SKM-1 (cell line): ENCODE results near the gene FZR1.
"Not testable (repeated sequence)": the region's sequence is repeated elsewhere in the genome, so short reads cannot be mapped to it uniquely, and the experiment has no call there.

ENCODE experiments used
- DNase-seq: peaks from one replicate; lab custom pipeline; 2025; ENCODE audit not compliant: unreplicated experiment; lab: John Stamatoyannopoulos, UW

Gene FZR1

DNA sequence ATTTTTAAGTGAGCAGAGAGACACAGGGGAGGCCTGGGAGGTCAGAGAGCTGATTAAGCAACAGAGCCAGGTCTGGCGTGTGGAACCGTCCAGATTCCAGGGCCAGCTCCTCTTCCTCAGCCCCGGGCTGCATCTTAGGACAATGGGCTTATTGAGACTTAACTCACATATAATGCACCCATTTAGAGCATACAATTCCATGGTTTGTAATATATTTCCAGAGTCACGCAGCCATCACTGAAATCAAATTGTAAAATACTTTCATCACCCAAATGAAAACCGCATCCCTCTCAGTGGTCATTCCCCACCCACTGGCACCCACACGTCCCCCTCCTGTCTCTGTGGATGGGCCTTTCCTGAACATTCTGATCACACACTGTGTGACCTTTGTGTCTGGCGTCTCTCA lies 64.5 kb downstream of the FZR1 start:
- DNase-seq = no peak

DNA sequence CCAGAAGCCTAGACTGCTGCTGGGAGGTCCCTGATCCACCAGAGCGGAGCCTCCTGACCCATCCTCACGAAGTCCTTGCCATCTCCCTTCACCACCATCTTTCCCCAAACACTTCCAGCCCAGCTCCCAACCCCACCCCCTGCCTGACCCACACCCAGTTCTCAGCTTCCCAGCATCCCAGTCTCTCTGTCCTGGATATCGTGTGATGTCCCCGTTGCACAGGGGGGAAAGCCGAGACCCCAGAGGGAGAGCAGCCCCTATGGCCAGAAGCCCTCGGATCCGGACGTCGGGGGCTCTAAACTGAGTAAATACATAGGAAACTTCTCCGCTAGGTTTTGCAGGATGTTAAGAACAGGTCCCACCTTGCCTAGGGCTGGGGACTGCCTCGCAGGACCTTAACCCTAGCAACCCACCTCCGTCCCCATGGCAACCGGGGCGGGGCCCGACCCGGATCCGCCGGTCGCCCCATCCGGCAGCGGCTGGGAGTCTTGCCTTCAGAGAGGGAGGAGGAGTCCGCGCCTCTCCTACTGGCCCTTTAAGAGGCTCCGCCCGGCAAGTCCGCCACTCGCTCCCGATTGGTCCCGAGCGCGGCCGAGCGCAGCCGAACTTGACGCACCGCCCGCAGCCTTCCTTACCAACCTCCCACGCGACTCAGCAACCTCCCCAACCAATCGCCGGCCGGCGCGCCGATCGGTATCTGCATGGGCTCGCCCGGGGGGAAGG lies 66.2 kb downstream of the FZR1 start:
- peak; percentile 99 for DNase-seq

DNA sequence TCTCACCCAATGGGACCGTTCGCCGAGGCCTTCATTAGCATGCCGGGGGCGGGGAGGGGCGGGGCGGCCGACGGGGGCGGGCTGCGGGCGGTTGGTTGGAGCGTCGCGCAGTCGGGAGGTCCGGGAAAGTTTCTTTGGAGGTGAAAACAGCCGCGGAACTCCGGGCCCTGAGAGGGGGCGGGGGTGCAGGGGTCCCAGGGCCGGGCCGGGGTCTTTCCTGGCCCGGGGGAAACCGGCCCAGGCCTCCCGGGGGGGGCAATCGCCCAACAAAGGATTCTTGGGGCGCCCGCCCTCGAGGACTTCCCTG lies 66.7 kb downstream of the FZR1 start, which contains the start of gene HMG20B:
TSS of gene HMG20B (plus strand) at position 90 of the 307 bp plus-strand sequence. CDS start 366 bp downstream, outside the sequence.
- DNase-seq = no peak

DNA sequence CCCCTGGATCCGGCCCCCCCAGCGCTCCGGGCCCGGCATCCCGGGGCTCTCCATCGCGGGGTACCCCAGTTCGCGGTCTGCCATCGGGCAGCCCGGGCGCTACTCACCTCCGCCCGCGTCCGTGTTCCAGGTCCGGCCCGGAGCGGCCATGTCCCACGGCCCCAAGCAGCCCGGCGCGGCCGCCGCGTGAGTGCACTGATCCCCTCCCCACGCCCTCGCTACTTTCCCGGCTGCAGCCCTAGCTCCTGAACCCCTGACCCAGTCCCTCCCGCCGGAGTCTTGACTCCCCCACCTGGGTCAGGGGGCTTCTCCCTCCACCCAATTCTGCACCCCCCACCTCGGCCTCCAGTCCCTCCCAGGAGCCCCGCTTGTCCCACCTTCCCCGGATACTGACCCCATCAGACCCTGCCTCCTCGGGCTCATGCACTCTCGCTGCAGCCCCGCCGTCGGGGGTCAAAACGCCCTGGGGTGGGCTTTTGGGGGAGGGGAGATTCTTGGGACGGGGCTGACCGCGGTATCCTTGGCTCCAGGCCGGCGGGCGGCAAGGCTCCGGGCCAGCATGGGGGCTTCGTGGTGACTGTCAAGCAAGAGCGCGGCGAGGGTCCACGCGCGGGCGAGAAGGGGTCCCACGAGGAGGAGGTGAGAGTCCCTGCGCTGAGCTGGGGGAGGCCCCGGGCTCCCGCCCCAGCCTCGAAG lies 67.2 kb downstream of the FZR1 start:
- DNase-seq = no peak

DNA sequence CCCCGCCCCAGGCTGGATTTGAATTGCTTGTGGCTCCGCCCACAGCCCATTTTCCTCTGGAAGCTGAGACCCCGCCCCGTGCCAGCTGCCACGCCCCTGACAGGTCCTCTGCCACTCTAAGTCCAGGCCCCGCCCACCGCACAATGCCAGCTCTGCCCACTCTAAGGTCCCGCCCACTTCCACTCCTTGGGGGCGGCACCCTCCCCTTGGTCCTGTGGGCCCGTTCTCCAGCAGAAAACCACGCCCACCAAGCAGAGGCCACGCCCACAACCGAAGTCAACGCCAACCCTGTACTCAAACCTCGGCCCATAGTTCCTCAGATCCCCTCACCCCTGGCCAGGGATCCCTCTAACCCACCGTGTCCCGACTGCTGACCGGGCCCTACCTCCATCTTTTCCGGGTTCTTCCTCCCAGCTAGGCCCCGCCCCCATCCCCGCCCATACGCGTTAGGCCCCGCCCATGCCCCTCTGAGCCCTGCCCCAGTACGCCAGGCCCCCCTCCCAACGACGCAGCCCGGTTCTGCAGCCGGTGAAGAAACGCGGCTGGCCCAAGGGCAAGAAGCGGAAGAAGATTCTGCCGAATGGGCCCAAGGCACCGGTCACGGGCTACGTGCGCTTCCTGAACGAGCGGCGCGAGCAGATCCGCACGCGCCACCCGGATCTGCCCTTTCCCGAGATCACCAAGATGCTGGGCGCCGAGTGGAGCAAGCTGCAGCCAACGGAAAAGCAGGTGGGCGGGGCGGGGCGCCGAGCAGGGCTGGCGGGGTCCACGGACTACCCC lies 67.9 kb downstream of the FZR1 start:
- DNase-seq = peak; percentile 96

DNA sequence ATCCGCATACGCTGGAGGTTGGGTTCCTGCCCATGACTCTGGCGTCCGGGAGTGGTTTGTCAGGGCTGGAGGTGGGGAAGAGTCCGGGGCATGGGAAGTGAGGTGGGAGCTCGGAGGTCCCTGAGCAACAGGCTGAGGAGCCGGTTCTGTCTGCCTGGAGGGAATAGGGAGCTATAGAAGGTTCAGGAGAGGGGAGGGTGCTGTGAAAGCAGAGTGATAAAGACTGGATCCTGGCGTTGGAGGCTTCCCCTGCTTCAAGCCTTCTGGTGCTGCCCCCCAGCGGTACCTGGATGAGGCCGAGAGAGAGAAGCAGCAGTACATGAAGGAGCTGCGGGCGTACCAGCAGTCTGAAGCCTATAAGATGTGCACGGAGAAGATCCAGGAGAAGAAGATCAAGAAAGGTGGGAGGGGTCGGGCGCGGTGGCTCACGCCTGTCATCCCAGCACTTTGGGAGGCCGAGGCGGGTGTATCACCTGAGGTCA lies 69.2 kb downstream of the FZR1 start:
- DNase-seq = peak; percentile 31

DNA sequence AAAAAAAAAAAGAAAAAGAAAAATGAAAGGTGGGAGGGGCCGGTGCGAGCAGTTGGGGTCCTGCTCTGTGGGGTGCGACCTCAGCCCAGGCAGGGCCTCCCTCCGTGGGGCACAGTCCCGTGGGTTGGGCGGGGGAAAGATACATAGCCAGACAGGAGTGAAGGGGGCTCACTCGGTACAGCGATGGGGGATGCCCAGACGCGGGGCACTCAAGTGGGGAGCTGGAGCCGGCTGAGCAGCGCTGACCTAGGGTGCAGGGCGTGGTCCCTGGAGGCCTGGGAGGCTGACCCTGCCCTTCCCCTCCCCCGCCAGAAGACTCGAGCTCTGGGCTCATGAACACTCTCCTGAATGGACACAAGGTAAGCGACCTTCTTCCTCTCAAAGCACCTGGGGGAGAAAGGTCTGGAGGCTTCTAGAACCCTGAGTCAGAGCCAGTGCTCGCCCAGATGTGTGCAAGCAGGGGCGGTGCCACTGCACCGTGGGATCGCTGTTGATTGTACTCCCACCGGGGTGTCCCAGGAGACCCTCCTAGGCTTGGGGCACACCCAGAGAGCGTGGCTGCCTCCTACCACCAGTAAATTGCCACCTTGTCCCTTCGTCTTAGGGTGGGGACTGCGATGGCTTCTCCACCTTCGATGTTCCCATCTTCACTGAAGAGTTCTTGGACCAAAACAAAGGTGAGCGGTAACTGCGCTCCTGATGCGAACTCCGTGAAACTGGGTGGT lies 70.0 kb downstream of the FZR1 start:
- DNase-seq = no peak

DNA sequence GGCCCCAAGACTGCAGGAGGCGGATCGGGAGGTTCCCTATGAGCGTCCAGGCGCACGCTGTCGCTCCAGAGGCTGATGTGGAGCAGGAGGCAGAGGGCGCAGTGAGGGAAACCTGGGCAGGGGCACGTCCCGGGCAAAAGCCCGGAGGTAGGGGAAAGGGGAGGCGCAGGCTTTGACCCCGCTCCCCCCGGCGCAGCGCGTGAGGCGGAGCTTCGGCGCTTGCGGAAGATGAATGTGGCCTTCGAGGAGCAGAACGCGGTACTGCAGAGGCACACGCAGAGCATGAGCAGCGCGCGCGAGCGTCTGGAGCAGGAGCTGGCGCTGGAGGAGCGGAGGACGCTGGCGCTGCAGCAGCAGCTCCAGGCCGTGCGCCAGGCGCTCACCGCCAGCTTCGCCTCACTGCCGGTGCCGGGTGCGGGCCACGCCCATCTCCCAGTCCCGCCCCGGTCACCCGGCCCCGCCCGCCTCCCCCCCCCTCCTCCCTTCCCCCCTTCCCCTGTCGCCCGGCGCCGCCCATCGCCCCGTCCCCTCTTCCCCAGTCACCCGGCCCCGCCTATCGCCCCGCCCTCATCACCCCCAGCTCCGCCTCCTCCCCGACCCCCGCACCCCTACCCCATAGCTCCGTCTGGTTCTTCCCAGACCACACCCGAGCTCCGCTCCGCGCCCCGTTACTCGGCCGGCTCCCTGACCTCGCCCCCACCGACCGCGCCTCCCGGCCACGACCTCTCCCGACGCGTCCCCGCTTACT lies 70.8 kb downstream of the FZR1 start:
- no peak for DNase-seq

DNA sequence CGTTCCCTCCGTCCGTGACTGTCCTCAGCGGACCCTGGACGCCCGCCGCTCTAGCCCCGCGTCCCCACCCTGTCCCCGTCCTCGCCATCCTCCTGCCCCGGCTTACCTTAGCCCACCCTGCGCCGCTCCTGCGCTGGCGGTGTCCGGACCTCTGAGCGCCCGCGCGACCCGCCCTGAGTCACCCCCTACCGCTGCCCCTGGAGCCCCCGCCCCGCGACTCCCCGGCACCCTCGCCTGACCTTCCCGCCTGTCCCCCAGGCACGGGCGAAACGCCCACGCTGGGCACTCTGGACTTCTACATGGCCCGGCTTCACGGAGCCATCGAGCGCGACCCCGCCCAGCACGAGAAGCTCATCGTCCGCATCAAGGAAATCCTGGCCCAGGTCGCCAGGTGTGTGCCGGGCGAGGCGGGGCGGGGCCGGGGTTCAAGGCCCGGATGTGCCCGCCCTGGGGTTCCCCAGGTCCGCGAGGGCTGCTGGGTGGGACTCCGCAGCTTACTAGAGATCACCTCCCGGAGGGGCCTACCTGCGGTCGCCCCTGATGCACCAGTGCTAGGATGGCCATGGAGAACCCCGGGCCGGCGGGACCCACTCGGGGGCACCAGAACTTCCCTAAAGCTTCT lies 71.7 kb downstream of the FZR1 start:
- DNase-seq = no peak

DNA sequence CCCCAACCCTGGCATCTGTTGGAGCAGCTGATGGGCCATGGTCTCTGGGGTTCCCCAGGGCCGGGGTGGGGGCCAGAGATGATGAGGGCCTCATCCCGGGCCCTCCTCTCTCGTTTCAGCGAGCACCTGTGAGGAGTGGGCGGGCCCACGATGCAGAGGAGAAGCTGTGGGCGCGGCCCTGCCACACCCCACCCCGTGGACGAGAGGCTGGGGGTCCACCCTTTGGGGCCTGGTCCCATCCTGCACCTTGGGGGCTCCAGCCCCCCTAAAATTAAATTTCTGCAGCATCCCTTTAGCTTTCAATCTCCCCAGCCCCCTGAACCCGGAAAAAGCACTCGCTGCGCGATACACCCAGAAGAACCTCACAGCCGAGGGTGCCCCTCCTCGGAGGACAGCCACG lies 72.3 kb downstream of the FZR1 start:
- no peak for DNase-seq

DNA sequence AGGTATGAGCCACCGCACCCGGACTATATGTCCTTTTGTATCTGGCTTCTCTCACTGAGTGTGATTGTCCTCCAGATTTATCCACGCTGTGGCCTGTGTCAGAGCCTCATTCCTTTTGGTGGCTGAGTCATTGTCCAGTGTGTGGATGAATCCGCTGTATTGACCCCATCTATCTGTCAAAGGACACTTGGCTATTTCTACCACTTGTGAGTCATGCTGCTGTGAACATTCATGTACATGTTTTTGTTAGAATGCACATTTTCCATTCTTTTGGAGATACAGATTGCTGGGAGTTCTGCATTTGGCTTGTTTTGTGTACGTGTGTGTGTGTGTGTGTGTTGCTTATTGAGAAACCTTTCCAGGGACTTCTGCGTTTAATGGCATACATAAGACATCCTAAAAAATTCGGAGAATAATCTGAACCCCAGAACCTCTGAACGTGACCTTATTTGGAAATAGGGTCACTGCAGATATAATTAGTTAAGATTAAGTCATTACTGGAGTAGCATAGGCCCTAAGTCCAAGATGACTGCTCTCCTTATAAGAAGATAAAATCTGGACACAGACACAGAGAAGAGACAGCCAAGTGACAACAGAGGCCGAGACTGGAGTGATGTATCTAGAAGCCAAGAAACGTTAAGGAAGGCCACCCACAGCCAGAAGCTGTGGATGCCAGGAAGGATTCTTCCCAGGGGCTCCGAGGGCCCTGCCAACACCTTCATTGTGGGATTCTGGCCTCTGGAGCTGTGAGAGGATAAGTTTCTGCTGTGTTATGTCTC lies 74.2 kb downstream of the FZR1 start:
- no peak for DNase-seq

DNA sequence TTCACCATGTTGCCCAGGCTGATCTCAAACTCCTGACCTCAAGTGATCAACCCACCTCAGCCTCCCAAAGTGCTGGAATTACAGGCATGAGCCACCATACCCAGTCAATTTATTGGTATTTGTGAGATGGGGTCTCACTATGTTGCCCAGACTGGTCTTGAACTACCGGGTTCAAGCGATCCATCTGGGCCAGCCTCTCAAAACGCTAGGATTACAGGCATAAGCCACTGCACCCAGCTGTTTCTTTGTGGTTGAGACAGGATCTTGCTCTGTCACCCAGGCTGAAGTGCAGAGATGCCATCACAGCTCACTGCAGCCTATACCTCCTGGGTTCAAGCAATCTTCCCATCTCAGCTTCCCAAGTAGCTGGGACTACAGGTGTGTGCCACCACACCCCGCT lies 75.7 kb downstream of the FZR1 start:
- not testable (repeated sequence) for DNase-seq

DNA sequence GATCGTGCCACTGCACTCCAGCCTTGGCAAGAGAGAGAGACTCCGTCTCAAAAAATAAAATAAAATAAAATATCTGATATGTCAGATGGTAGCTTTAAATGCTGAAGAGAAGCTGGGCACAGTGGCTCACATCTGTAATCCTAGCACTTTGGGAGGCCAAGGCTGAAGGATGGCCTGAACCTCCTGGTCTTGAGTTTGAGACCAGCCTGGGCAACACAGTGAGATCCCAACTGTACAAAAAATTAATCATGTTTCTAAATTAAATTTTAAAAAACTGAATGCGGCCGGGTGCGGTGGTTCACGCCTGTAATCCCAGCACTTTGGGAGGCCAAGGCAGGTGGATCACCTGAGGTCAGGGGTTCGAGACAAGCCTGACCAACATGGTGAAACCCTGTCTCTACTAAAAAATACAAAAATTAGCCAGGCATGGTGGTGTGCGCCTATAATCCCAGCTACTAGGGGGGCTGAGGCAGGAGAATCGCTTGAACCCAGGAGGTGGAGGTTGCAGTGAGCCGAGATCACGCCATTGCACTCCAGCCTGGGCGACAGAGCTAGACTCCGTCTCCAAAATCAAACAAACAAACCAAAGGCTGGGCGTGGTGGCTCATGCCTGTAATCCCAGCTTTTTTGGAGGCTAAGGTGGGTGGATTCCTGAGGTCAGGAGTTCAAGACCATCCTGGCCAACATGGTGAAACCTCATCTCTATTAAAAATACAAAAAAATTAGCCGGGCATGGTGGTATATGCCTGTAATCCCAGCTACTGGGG lies 78.1 kb downstream of the FZR1 start:
- DNase-seq = not testable (repeated sequence)

DNA sequence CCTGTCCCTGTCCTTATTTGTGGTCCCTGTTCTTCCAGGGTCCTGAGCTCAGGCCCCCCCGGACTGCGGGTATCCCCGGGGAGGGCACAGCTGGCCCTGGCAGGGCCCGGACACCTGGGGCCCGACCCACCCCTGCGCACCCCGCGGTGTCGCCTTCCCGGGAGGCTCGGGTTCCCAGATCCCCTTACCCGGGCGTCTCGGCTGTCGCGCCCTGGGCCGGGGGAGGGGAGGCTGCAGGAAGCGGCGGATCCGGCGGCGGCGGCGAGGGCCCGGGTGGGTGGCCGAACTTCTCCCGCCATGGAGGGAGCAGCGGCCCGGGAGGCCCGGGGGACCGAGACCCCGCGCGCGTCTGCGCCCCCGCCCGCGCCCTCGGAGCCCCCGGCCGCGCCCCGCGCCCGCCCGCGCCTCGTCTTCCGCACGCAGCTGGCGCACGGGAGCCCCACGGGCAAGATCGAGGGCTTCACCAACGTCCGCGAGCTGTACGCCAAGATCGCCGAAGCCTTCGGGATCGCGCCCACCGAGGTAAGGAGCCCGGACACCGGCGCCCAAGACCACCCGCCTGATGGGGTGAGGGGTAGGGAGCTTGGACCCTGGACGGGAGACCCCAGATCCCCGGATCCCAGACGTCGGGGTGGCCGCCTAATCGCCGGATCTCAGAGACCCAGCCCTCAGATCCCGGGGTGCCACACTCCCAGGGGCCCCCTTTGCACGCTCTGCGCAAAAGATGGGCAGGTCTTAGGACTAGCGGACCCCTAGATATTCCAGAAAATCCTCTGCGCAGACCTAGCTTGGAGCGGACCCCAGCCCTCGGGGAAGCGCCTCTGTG lies 79.4 kb downstream of the FZR1 start, which contains the start of gene GIPC3:
TSS of gene GIPC3 (plus strand) at position 178 of the 826 bp plus-strand sequence. CDS start at position 298, 120 bp downstream.
- no peak for DNase-seq

DNA sequence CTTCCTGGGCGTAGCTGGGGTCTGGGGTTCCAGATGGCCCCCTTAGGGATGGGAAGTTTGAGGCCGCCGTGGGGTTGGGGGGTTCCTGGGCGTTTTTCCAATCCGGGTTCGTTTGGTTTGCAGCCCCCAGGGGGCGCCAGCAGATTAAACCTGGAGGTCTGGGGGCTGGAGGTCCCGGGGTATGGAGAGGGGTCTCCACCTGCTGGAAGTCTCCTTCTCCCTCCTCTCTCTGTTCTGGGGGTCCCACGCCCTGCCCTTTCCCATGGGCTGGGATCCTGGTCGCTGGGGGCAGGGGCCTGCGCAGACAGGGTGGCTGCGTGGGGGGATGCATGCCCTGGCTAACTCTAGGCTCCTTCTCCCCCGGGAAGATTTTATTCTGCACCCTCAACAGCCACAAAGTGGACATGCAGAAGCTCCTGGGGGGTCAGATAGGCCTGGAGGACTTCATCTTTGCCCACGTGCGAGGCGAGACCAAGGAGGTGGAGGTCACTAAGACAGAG lies 80.1 kb downstream of the FZR1 start:
- no peak for DNase-seq

DNA sequence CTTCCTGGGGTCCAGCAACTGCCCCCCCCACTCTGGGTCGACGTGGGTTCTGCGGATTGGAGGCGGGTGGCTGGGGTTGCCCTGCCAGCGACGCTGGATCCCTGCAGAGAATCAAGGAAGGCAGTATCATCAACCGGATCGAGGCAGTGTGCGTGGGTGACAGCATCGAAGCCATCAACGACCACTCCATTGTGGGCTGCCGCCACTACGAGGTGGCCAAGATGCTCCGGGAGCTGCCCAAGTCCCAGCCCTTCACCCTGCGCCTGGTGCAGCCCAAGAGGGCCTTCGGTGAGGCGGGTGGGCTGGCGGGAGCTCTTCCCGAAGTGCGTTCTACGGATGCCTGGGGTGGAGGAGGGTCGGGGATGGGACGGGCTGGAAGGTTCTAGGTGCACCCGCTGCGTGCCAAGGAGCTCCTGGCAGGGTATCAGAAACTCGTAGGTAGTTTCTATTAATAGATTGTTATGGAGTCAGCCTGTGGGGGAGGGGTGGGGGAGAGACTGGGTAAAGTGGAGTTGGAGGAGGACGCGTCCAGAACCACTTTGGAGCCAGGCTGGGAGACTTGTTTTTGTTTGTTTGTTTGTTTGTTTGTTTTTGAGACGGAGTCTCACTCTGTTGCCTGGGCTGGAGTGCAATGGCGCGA lies 80.7 kb downstream of the FZR1 start:
- DNase-seq = no peak
